Calu3 (cell line): ENCODE measurements around the gene KAT2B. TPM values are rescaled to one million over a fixed set of nuclear protein-coding genes. Genes with fewer than 3 reads are reported as not detected.

Experiments used
- BruUV-seq: library from RNA; stranded (reverse); fragments of 400-500 nt; replicated peaks from 2 replicates; lab custom pipeline; 2021; lab: Mats Ljungman, UMichigan
- CTCF ChIA-PET: fragments of 300-600 bp; sonication (Branson Sonifier 250); formaldehyde crosslinking; loops from one replicate; lab custom pipeline; 2022; ENCODE audit warnings: antibody characterized with exemption; lab: Charles Lee
- DNase-seq: peaks from one replicate; pipeline ENCODE4 v3.0.0; 2022
- H3K27ac Mint-ChIP-seq: one replicate; pipeline ENCODE4 v1.8.0; 2022; ENCODE audit warnings: mixed read lengths; ENCODE audit not compliant: unreplicated experiment
- H3K27me3 Mint-ChIP-seq: one replicate; pipeline ENCODE4 v1.8.0; 2022; ENCODE audit warnings: mixed read lengths; ENCODE audit not compliant: unreplicated experiment
- H3K36me3 Mint-ChIP-seq: one replicate; pipeline ENCODE4 v1.8.0; 2022; ENCODE audit warnings: mild to moderate bottlenecking, moderate library complexity, mixed read lengths; ENCODE audit not compliant: insufficient read depth, unreplicated experiment
- H3K4me1 Mint-ChIP-seq: one replicate; pipeline ENCODE4 v1.8.0; 2022; ENCODE audit warnings: mild to moderate bottlenecking, low read depth, mixed read lengths; ENCODE audit not compliant: unreplicated experiment
- H3K4me3 Mint-ChIP-seq: one replicate; pipeline ENCODE4 v1.8.0; 2022; ENCODE audit warnings: mild to moderate bottlenecking, low read depth, moderate library complexity, mixed read lengths; ENCODE audit not compliant: unreplicated experiment
- H3K9me3 Mint-ChIP-seq: one replicate; pipeline ENCODE4 v1.8.0; 2022; ENCODE audit warnings: low read depth, mixed read lengths; ENCODE audit not compliant: unreplicated experiment
- CTCF ChIP-seq: fragments of 200-600 bp; IDR thresholded peaks from one replicate; pipeline ENCODE4 v1.8.0; 2022; ENCODE audit warnings: antibody characterized with exemption; ENCODE audit not compliant: unreplicated experiment
- intact Hi-C: fragments of 100-400 bp; cut with micrococcal nuclease; formaldehyde crosslinking; loops from one replicate; pipeline ENCODE4 v1.10.0; 2022; ENCODE audit not compliant: unreplicated experiment
- total RNA-seq: library from RNA; stranded (reverse); gene quantifications from 2 replicates; pipeline ENCODE4 v1.2.3, GENCODE V29; 2022

KAT2B gene
- total RNA-seq, 1 experiment from 2014 or later = 13.8 TPM

- no peaks in the 10 kb centered on the region for H3K4me1 Mint-ChIP-seq
- CTCF ChIA-PET = no interaction called here
- H3K9me3 Mint-ChIP-seq = no peaks in the 10 kb centered on the region
These were observed 145.1 kb downstream of the KAT2B start for GRCh38 chr3:20185331-20185678.

DNA sequence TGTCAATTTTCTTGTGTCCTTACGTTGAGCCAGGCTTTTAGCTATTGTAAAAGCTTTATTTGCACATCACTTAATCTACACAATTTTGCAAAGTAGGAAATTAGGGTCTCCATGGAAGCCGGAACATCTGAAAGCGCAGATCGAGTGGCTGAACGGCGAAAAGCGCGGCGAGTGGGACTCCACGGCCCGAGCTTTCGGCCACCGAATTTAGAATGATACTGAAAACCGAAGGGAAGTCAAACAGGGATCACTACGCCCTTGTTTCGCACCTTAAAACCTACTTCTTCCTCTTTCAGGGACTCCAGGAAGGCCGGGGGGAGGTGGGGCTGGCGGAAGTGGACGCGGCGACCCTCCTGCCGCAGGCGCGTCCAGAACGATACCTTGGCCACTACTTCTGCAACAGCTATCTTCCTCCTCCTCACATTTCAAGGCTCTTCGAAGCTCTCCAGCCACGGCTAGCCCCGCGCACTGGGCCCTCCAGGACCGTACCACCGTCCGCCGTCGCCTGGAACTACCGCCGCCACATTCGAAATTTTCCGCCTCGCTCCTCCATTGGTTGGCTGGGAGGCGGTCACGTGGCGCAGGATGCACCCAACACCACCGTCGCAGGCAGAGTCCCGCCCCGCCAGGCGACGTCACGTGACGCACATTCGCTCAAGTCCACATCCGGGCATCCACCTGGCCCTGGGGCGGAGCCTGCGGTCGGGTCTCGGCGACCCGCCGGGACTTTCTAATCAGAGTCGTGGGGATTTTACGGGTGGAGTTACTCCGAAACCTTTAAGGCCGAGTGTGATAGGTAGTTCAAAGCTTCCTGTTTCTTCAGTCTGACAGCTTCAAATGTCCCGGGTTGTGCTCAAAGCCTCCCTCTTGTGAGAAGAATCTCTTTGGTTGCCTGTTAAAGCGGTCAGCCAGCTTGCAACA is 145.7 kb downstream of the KAT2B start, which contains the start of gene SGO1:
TSS of gene SGO1 (minus strand) at position 528 of the 921 bp plus-strand sequence. CDS start 2,179 bp downstream, outside the sequence.
- CTCF ChIA-PET = interaction anchor here (0.6 to 1.0 kb wide), 4 partner anchors 12 to 1746 kb away, joined by 3 to 4 read pairs (median 4); no protein-coding TSS in a partner anchor
- DNase-seq = peak; percentile 98
- TSS peak; percentile 71 for BruUV-seq
- no peaks in the 10 kb centered on the region for H3K27me3 Mint-ChIP-seq
- intact Hi-C loops = loop anchor here (5.0 to 10.0 kb wide), 2 partner anchors 241 to 299 kb away; partner anchors contain the start of gene RAB5A
- no peaks in the 10 kb centered on the region for H3K9me3 Mint-ChIP-seq
- no peak for TF ChIP-seq CTCF
- H3K27ac Mint-ChIP-seq = no peak within 1 kb of the TSS
- H3K4me3 Mint-ChIP-seq = no peak within 1 kb of the TSS
- H3K4me1 Mint-ChIP-seq = no peaks in the 10 kb centered on the region
- no peaks in the 10 kb centered on the region for H3K36me3 Mint-ChIP-seq

More at GRCh38 chr3:20185331-20185678, 145.1 kb downstream of the KAT2B start:
- intact Hi-C loops = loop anchor here (5.0 to 10.0 kb wide), 2 partner anchors 241 to 298 kb away; partner anchors contain the start of gene RAB5A
- no peak for TF ChIP-seq CTCF
- Mint-ChIP-seq H3K4me3 (no peak overlapping the region), H3K27me3 (no peaks in the 10 kb centered on the region), H3K36me3 (no peaks in the 10 kb centered on the region), H3K27ac (no peak overlapping the region)
- peak; percentile 12 for DNase-seq
- BruUV-seq = no TSS peak

DNA sequence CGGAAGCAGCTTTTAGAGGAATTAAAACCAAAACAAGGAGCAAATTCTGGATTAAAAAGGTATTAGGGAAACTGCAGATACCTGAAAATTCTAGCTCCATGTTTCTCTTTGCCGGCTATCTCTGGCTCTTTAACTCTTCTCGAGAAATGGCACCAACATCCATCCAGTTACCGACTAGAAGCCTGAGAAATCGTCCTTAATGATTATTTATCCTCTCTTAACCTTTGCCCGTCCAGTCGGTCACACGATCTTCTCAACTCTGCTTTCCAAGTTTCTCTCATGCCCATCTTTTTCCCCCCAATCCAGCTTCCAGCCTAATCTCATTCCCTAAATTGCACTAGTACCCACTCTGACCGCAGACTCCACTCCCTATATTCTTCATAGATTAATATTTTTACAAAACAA is 146.4 kb downstream of the KAT2B start:
- BruUV-seq = TSS peak; percentile 96
- H3K36me3 Mint-ChIP-seq = no peaks in the 10 kb centered on the region
- no peaks in the 10 kb centered on the region for H3K27me3 Mint-ChIP-seq
- no peak overlapping the region for H3K4me3 Mint-ChIP-seq
- no peaks in the 10 kb centered on the region for H3K4me1 Mint-ChIP-seq
- no peak for DNase-seq
- H3K9me3 Mint-ChIP-seq = no peaks in the 10 kb centered on the region
- no peak for TF ChIP-seq CTCF
- CTCF ChIA-PET = interaction anchor here (0.6 to 1.0 kb wide), 4 partner anchors 11 to 1745 kb away, joined by 3 to 4 read pairs (median 4); no protein-coding TSS in a partner anchor
- H3K27ac Mint-ChIP-seq = no peak overlapping the region
- intact Hi-C loops = loop anchor here (5.0 to 10.0 kb wide), 2 partner anchors 242 to 299 kb away; partner anchors contain the start of gene RAB5A

GRCh38 chr3:20190991-20191390 is 150.7 kb downstream of the KAT2B start:
- intact Hi-C loops = no loop called here
- DNase-seq = peak; percentile 4

More at GRCh38 chr3:20190991-20191390, 150.7 kb downstream of the KAT2B start:
- Mint-ChIP-seq H3K4me1 (no peaks in the 10 kb centered on the region), H3K27me3 (no peaks in the 10 kb centered on the region), H3K4me3 (no peak overlapping the region), H3K27ac (no peak overlapping the region), H3K36me3 (no peaks in the 10 kb centered on the region), H3K9me3 (no peaks in the 10 kb centered on the region)
- TF ChIP-seq CTCF = no peak
- BruUV-seq = no TSS peak
- CTCF ChIA-PET = no interaction called here
